K562 (cell line): ENCODE measurements around the gene SLC38A7. TPM values are rescaled to one million over a fixed set of nuclear protein-coding genes. Genes with fewer than 3 reads are reported as not detected.

ENCODE experiments used
- ARID2 ChIP-seq: fragments of 450-650 bp; IDR thresholded peaks from 2 replicates; pipeline ENCODE4 v1.6.1; 2017; ENCODE audit warnings: antibody characterized with exemption, mild to moderate bottlenecking
- BHLHE40 ChIP-seq: IDR thresholded peaks from 2 replicates; pipeline ENCODE4 v1.6.1; 2011; ENCODE audit warnings: low read length, improper control_type of control experiment
- BRCA1 ChIP-seq, 2 experiments: fragments of 450-650 bp in 1 of 2; sonication (generic) in 1 of 2; formaldehyde crosslinking in 1 of 2; IDR thresholded peaks; 2 replicates each; pipeline versions ENCODE4 v1.5.0 to v1.6.1; 2017 to 2020; ENCODE audit warnings: mild to moderate bottlenecking in 1 of 2, missing genetic modification reagents in 1 of 2
- BRD9 ChIP-seq: fragments of 450-650 bp; IDR thresholded peaks from 2 replicates; pipeline ENCODE4 v1.6.1; 2018; ENCODE audit warnings: low read depth; ENCODE audit not compliant: partially characterized antibody
- CBX1 ChIP-seq: sonication (generic); IDR thresholded peaks from 2 replicates; pipeline ENCODE4 v1.6.1; 2016; ENCODE audit warnings: antibody characterized with exemption, low read depth, mild to moderate bottlenecking
- HDGF ChIP-seq: fragments of 450-650 bp; IDR thresholded peaks from 2 replicates; pipeline ENCODE4 v1.6.1; 2016
- KLF1 ChIP-seq: fragments of 450-650 bp; IDR thresholded peaks from 2 replicates; pipeline ENCODE4 v1.6.1; 2016; ENCODE audit warnings: missing genetic modification characterization, missing compliant biosample characterization
- MTA3 ChIP-seq: fragments of 450-650 bp; formaldehyde crosslinking; IDR thresholded peaks from 2 replicates; pipeline ENCODE4 v1.6.1; 2017; ENCODE audit warnings: mild to moderate bottlenecking, borderline replicate concordance
- PHTF2 ChIP-seq: fragments of 250-450 bp; sonication (Bioruptor Pico); IDR thresholded peaks from 2 replicates; pipeline ENCODE4 v1.5.0; 2021; ENCODE audit warnings: mild to moderate bottlenecking
- POLR2B ChIP-seq: fragments of 450-650 bp; IDR thresholded peaks from 2 replicates; pipeline ENCODE4 v1.6.1; 2018; ENCODE audit warnings: low read depth; ENCODE audit not compliant: partially characterized antibody
- RBM15 ChIP-seq: fragments of 200-400 bp; formaldehyde crosslinking; IDR thresholded peaks from 2 replicates; pipeline ENCODE4 v1.6.1; 2018; ENCODE audit warnings: mild to moderate bottlenecking, low read length, moderate library complexity; ENCODE audit not compliant: insufficient read depth
- SIX5 ChIP-seq, 2 experiments: IDR thresholded peaks; 2 replicates each; pipeline ENCODE4 v1.6.1; 2011; ENCODE audit warnings: low read length in 2 of 2, borderline replicate concordance in 1 of 2, low read depth in 1 of 2, mild to moderate bottlenecking in 1 of 2, moderate library complexity in 1 of 2; ENCODE audit not compliant: insufficient read depth in 1 of 2
- SP2 ChIP-seq: IDR thresholded peaks from 2 replicates; pipeline ENCODE4 v1.6.1; 2011; ENCODE audit warnings: mild to moderate bottlenecking, low read depth, low read length, moderate library complexity; ENCODE audit not compliant: poor library complexity, severe bottlenecking; ENCODE audit errors: extremely low read depth
- ZNF57 ChIP-seq: fragments of 450-650 bp; formaldehyde crosslinking; IDR thresholded peaks from 2 replicates; pipeline ENCODE4 v1.4.0; 2020; ENCODE audit warnings: mild to moderate bottlenecking, moderate library complexity
- polyA plus RNA-seq, 8 experiments: library from polyadenylated mRNA; depleted of rRNA in 4 of 8; stranded (reverse) in 5 of 8; unstranded in 3 of 8; fragments of >200 nt; fragmentation: Nextera tagmentation in 2 of 8; fragmentation: Illumina TruSeq in 1 of 8; extraction: Ambion mirVana in 2 of 8; extraction: Trizol in 1 of 8; gene quantifications; 2 replicates each; pipeline versions ENCODE4 v1.2.1 to v1.2.3, GENCODE V29; 2011 to 2014; ENCODE audit warnings: inconsistent platforms in 1 of 8, missing spikeins in 1 of 8
- total RNA-seq, 7 experiments: library from RNA; depleted of rRNA in 6 of 7; stranded (reverse); fragments of >200 nt in 6 of 7; fragmentation: Illumina TruSeq in 2 of 7; extraction: Trizol in 2 of 7; gene quantifications; 2 replicates each; pipeline versions ENCODE4 v1.2.1 to v1.2.3, GENCODE V29; 2011 to 2021; ENCODE audit warnings: low replicate concordance in 1 of 7
- TF ChIP-seq, protein P1 (sequence below), 2 experiments: IDR thresholded peaks; 2 replicates each; pipeline ENCODE4 v1.6.1; 2012; ENCODE audit warnings: improper control_type of control experiment in 2 of 2, low read depth in 2 of 2, low read length in 2 of 2, borderline replicate concordance in 1 of 2
- TF ChIP-seq, protein P2 (sequence below), 2 experiments: fragments of 450-650 bp in 1 of 2; sonication (generic) in 1 of 2; formaldehyde crosslinking in 1 of 2; IDR thresholded peaks in 1 of 2; conservative IDR thresholded peaks in 1 of 2; 2 replicates each; pipeline versions ENCODE4 v1.6.1 to v1.8.1; 2016 to 2023; ENCODE audit warnings: mild to moderate bottlenecking in 2 of 2, moderate library complexity in 2 of 2, inconsistent platforms in 1 of 2, missing genetic modification reagents in 1 of 2
- TF ChIP-seq, protein P3 (sequence below): fragments of 450-650 bp; formaldehyde crosslinking; IDR thresholded peaks from 2 replicates; pipeline ENCODE4 v1.4.0; 2020; ENCODE audit warnings: mild to moderate bottlenecking, moderate library complexity
- TF ChIP-seq, protein P4 (sequence below): IDR thresholded peaks from 2 replicates; pipeline ENCODE4 v1.6.1; 2011; ENCODE audit not compliant: insufficient read length; ENCODE audit errors: extremely low read depth

SLC38A7 gene
- total and polyA plus RNA-seq, 9 of the 15 experiments (the other 6 are each of a cell fraction or from before 2014, with no cell fraction given), result 2.7 to 12.2 (median 6.5) TPM

DNA sequence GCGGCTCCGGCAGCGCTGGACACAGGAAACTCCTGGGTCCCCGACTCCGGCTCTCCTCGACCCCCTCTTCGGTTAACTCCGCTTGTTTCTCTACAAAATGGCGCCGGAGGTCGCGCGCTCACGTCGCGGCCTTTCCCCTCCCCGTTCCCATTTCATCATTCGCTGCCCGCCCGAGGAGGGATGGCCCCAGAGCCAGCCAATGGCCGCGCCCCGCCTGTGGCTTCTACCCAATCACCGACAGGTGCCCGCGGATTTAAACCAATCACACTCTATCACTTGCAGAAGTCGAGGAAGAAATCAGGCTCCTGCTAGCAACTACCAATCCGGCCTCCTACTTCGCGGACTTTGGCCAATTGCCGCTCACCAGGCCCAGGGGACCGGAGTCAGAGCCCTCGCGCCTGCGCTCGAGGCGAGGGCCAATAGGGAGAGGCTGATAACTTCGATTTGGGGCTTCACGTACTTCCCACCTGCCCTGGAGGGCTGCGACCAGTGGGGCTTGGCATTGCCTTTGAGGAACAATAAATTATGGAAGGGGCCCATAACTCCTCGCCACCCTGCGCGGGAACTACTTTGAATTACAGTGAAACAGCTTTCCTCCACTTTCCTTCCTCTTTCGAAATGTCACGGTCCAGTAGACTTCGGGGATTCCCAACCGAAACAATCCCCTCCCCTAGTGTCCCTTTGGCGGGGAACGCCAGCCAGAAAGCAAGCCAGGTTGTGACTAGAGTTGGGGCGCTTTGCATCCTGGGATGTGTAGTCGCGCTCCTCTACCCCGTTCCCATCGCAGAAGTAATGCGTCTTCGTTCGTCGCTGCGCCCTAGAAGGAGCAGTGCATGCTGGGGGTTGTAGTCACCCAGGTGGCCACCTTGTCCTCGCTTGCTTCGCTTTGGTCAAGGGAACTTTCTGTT is 54.6 kb downstream of the SLC38A7 start, which contains the start of gene CNOT1 (continued):
- TF ChIP-seq SP2 (peak; percentile 77), CBX1 (peak; percentile 37; the same call in 1 of the 2 replicates), POLR2B (peak; percentile 92), MTA3 (peak; percentile 32; the same call in 1 of the 2 replicates), PHTF2 (CRISPR knock-in tag) (no peak), ZNF57 (CRISPR knock-in tag) (no peak), BHLHE40 (no peak), HDGF (no peak), SIX5 (IDR thresholded peaks at IDR 0.05; ENCODE audit: borderline replicate concordance in 1 of 2, insufficient read depth in 1 of 2, low read depth in 1 of 2, low read length in 2 of 2) (peak; percentile 98 to 99), RBM15 (no peak), ARID2 (no peak), KLF1 (peak; percentile 36; the same call in 1 of the 2 replicates), BRD9 (peak; percentile 22), BRCA1 (IDR thresholded peaks at IDR 0.05) (no peak), BRCA1 (CRISPR knock-in tag; IDR thresholded peaks at IDR 0.05) (no peak)
- TF ChIP-seq, protein P1, sequence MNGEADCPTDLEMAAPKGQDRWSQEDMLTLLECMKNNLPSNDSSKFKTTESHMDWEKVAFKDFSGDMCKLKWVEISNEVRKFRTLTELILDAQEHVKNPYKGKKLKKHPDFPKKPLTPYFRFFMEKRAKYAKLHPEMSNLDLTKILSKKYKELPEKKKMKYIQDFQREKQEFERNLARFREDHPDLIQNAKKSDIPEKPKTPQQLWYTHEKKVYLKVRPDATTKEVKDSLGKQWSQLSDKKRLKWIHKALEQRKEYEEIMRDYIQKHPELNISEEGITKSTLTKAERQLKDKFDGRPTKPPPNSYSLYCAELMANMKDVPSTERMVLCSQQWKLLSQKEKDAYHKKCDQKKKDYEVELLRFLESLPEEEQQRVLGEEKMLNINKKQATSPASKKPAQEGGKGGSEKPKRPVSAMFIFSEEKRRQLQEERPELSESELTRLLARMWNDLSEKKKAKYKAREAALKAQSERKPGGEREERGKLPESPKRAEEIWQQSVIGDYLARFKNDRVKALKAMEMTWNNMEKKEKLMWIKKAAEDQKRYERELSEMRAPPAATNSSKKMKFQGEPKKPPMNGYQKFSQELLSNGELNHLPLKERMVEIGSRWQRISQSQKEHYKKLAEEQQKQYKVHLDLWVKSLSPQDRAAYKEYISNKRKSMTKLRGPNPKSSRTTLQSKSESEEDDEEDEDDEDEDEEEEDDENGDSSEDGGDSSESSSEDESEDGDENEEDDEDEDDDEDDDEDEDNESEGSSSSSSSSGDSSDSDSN (IDR thresholded peaks at IDR 0.05; ENCODE audit: borderline replicate concordance in 1 of 2, low read depth in 2 of 2, low read length in 2 of 2), result peak in 1 of 2 experiments; percentile 15; a peak in 1 of 4 replicates
- TF ChIP-seq, protein P2, sequence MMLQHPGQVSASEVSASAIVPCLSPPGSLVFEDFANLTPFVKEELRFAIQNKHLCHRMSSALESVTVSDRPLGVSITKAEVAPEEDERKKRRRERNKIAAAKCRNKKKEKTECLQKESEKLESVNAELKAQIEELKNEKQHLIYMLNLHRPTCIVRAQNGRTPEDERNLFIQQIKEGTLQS (IDR thresholded peaks at IDR 0.05), result peak; percentile 93
- TF ChIP-seq, protein P2 (CRISPR knock-in tag; conservative IDR thresholded peaks at IDR 0.05), result peak; percentile 90
- TF ChIP-seq, protein P3, sequence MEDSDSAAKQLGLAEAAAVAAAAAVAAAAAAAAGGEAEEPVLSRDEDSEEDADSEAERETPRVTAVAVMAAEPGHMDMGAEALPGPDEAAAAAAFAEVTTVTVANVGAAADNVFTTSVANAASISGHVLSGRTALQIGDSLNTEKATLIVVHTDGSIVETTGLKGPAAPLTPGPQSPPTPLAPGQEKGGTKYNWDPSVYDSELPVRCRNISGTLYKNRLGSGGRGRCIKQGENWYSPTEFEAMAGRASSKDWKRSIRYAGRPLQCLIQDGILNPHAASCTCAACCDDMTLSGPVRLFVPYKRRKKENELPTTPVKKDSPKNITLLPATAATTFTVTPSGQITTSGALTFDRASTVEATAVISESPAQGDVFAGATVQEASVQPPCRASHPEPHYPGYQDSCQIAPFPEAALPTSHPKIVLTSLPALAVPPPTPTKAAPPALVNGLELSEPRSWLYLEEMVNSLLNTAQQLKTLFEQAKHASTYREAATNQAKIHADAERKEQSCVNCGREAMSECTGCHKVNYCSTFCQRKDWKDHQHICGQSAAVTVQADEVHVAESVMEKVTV (CRISPR knock-in tag), result no peak
- TF ChIP-seq, protein P4, sequence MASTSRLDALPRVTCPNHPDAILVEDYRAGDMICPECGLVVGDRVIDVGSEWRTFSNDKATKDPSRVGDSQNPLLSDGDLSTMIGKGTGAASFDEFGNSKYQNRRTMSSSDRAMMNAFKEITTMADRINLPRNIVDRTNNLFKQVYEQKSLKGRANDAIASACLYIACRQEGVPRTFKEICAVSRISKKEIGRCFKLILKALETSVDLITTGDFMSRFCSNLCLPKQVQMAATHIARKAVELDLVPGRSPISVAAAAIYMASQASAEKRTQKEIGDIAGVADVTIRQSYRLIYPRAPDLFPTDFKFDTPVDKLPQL, result no peak
